Measurements from ENCODE around the gene EXOC3L1. TPM values are rescaled to one million over a fixed set of nuclear protein-coding genes. Genes with fewer than 3 reads are reported as not detected.

Gene EXOC3L1
- total RNA-seq, 4 donors from 2014 or later, result 0.45 to 2.0 (median 1.9) TPM

DNA sequence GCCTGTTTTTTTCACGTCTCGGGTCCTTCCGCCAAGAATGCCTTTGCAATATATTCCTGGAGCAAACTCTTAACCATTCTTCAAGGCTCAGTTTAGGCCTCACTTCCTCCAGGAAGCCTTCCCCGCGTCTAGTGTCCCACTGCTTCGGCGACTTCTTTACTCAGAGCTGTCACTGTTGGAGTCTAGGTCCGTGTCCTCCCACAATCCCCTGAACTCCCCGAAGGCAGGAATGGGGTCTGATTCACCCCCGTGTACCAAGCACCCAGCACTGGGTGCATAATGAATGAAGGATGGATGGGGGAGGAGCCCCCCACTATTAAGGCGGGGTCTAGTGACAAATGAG, 6.7 kb downstream of the EXOC3L1 start:
- H3K4me1 ChIP-seq, result peaks cover 44% of the 10 kb centered on the region
- no peaks in the 10 kb centered on the region for H3K27me3 ChIP-seq
- peak overlapping the region; percentile 72 for H3K4me3 ChIP-seq
- peak overlapping the region; percentile 96 for H3K27ac ChIP-seq
- no peaks in the 10 kb centered on the region for H3K9me3 ChIP-seq
- TF ChIP-seq POLR2AphosphoS5 (IDR thresholded peaks at IDR 0.05) (no peak), EP300 (IDR thresholded peaks at IDR 0.05) (no peak), POLR2A (IDR thresholded peaks at IDR 0.05) (no peak)
- TF ChIP-seq, protein P1, sequence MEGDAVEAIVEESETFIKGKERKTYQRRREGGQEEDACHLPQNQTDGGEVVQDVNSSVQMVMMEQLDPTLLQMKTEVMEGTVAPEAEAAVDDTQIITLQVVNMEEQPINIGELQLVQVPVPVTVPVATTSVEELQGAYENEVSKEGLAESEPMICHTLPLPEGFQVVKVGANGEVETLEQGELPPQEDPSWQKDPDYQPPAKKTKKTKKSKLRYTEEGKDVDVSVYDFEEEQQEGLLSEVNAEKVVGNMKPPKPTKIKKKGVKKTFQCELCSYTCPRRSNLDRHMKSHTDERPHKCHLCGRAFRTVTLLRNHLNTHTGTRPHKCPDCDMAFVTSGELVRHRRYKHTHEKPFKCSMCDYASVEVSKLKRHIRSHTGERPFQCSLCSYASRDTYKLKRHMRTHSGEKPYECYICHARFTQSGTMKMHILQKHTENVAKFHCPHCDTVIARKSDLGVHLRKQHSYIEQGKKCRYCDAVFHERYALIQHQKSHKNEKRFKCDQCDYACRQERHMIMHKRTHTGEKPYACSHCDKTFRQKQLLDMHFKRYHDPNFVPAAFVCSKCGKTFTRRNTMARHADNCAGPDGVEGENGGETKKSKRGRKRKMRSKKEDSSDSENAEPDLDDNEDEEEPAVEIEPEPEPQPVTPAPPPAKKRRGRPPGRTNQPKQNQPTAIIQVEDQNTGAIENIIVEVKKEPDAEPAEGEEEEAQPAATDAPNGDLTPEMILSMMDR (IDR thresholded peaks at IDR 0.05), result no peak
- no peaks in the 10 kb centered on the region for H3K36me3 ChIP-seq
- DNase-seq (ENCODE audit: low spot score in 2 of 2), result no peak
- WGBS, result 10% methylated on average over 11 of the region's 11 CpGs

DNA sequence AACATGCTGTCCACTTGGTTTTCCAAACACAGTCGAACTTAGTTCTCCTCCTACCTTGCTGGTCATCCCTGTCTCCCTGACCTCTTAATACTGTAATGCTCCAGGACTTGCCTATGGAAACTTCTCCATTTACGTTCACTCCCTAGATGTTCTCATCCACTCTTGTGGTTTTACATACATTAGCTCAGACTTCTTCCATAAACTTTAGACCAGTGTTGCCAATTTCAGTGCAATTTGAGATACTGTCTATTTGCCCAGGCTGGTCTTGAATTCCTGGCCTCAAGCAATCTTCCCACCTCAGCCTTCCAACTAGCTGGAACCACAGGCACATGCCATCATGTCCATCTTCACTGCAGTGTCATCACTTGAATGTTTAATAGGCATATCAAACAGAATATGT, 7.6 kb downstream of the EXOC3L1 start:
- TF ChIP-seq EP300 (IDR thresholded peaks at IDR 0.05) (no peak), POLR2AphosphoS5 (IDR thresholded peaks at IDR 0.05) (no peak), POLR2A (IDR thresholded peaks at IDR 0.05) (no peak)
- TF ChIP-seq, protein P1 (IDR thresholded peaks at IDR 0.05), result no peak
- WGBS, result 75% methylated on average over 2 of the region's 2 CpGs
- DNase-seq (ENCODE audit: low spot score in 2 of 2), result no peak
- Histone ChIP-seq H3K4me1 (peaks cover 52% of the 10 kb centered on the region), H3K36me3 (no peaks in the 10 kb centered on the region), H3K27ac (no peak overlapping the region), H3K27me3 (no peaks in the 10 kb centered on the region), H3K9me3 (no peaks in the 10 kb centered on the region), H3K4me3 (no peak overlapping the region)

DNA sequence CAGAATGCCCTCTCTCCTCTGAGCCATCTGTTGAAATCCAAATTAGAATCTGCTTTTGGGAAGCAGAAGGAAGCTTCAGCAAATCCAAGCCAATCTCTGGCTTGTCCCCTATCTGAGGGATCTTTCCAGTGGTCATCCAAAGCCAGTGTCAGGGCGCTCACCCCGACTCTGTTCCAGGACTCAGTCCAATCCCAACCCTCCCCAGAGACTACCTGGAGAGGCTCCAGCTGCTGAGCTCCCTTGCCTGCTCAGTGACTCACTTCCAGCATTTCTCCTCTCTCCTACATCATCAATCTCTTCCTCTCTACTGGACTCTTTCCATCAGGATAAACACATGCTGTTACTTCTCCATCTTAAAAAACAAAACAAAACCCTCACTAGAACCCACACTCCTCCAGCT, 8.6 kb downstream of the EXOC3L1 start:
- TF ChIP-seq, protein P1 (IDR thresholded peaks at IDR 0.05), result no peak
- TF ChIP-seq EP300 (IDR thresholded peaks at IDR 0.05) (no peak), POLR2AphosphoS5 (IDR thresholded peaks at IDR 0.05) (no peak), POLR2A (IDR thresholded peaks at IDR 0.05) (no peak)
- Histone ChIP-seq H3K36me3 (no peaks in the 10 kb centered on the region), H3K9me3 (no peaks in the 10 kb centered on the region), H3K27ac (no peak overlapping the region), H3K4me3 (no peak overlapping the region), H3K27me3 (no peaks in the 10 kb centered on the region), H3K4me1 (peaks cover 52% of the 10 kb centered on the region)
- WGBS, result 63% methylated on average over 2 of the region's 2 CpGs
- DNase-seq (ENCODE audit: low spot score in 2 of 2), result no peak

DNA sequence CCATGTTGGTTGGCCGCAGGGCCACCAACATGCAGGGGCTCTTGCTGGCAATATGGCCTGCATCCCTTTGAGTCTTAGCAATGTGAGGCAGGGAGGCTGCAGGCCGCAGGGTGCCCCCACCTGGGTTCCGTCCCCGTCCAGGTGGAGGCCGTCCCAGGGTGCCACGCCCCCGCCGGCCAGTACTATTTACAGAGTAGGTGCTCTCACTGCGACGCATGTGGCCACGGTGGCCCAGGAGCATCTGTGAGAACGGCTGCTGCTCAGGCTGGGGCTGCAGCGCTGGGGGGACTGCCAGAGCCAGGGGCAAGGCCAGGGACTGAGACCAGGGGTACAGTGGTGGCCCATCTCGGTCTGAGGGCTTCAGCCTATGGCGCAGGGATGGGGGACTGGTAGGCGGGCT, 9.8 kb downstream of the EXOC3L1 start:
- H3K4me3 ChIP-seq, result no peak overlapping the region
- H3K36me3 ChIP-seq, result no peaks in the 10 kb centered on the region
- 90% methylated on average over 6 of the region's 16 CpGs for WGBS
- no peaks in the 10 kb centered on the region for H3K27me3 ChIP-seq
- H3K27ac ChIP-seq, result no peak overlapping the region
- no peak for DNase-seq (ENCODE audit: low spot score in 2 of 2)
- TF ChIP-seq EP300 (IDR thresholded peaks at IDR 0.05), result no peak
- TF ChIP-seq POLR2AphosphoS5 (IDR thresholded peaks at IDR 0.05), result no peak
- TF ChIP-seq, protein P1 (IDR thresholded peaks at IDR 0.05), result no peak
- no peak for TF ChIP-seq POLR2A (IDR thresholded peaks at IDR 0.05)
- no peaks in the 10 kb centered on the region for H3K9me3 ChIP-seq
- peaks cover 48% of the 10 kb centered on the region for H3K4me1 ChIP-seq

DNA sequence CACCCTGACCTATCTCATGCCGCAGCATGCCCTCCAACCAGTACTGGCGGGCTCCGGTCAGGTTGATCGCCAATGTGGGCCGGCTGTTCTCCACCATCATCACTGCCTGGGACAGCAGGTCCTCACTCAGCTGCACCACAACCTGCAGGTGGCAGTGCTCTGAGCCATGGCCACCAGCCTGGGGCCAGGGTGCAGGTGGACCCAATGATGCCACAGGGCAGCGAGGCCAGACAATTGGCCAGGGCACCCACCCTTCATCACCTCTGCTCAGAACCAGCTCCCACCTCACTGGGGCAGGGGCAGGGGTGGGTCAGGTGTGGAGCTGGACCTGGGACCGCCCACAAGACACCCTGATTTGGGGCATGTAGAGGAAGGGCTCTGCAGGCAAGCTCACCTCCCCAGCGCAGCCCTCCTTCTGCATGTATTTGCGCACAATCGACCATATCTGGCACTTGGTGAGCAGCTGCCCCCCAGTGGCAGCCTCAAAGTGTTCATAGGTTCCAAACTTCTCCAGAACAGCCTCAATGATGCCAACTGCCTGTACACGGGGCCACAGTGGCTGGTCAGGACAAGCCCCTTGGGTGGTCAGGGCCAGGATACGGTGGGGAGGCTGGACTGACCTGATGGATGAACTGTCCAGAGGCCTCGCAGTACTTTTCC, 10.4 kb downstream of the EXOC3L1 start:
- Histone ChIP-seq H3K36me3 (no peaks in the 10 kb centered on the region), H3K27me3 (no peaks in the 10 kb centered on the region), H3K4me3 (no peak overlapping the region), H3K27ac (no peak overlapping the region), H3K4me1 (peaks cover 48% of the 10 kb centered on the region), H3K9me3 (no peaks in the 10 kb centered on the region)
- 78% methylated on average over 9 of the region's 13 CpGs for WGBS
- TF ChIP-seq POLR2AphosphoS5 (IDR thresholded peaks at IDR 0.05) (no peak), EP300 (IDR thresholded peaks at IDR 0.05) (no peak)
- TF ChIP-seq, protein P1 (IDR thresholded peaks at IDR 0.05), result peak in 1 of 2 donors; percentile 13
- DNase-seq (ENCODE audit: low spot score in 2 of 2), result no peak
